Measurements from ENCODE around the gene NCOA7. TPM values are rescaled to one million over a fixed set of nuclear protein-coding genes. Genes with fewer than 3 reads are reported as not detected.

The NCOA7 gene
- total and polyA plus RNA-seq, 10 of the 15 experiments (the other 5 are each of a cell fraction or from before 2014, with no cell fraction given), result 18.9 to 50.3 (median 34.2) TPM

DNA sequence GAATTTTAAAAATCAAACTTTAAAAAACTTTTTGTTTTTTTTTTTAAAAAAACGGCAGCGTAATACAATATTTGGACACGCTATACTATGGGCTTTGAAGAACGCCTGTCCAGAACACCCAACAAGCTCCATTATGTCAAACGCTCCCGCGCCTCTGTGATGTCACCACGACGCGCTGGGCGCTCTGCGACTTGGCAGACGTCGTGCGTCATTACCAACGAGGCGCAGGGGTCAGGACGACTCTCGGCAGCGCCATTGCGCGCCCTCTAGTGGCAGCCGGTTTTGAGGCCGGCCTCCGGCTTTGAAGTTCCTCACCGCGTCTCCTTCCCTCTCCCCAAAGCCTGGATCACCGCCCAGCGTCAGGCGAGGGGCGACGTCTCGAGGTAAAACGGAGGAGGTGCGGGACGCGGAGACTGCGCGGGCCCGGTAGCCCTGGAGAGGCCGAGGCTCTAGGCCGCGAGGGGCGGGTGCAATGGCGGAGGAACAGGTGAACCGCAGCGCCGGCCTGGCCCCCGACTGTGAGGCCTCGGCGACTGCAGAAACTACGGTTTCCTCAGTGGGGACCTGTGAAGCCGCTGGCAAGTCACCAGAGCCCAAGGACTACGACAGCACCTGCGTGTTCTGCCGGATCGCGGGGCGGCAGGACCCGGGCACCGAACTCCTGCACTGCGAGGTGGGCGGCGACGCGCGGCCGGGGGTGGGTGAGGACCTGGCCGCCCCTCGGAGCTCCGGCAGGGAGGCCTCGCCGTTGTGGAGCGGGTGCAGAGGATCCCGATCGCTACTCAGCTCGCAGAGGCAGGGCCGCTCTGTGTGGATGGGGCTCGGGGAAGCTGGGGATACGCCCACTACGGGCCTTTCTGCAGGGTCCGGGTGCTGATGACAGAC, 166.0 kb downstream of the NCOA7 start, which contains the start of gene HINT3 (continued):
- TF ChIP-seq, protein P1, sequence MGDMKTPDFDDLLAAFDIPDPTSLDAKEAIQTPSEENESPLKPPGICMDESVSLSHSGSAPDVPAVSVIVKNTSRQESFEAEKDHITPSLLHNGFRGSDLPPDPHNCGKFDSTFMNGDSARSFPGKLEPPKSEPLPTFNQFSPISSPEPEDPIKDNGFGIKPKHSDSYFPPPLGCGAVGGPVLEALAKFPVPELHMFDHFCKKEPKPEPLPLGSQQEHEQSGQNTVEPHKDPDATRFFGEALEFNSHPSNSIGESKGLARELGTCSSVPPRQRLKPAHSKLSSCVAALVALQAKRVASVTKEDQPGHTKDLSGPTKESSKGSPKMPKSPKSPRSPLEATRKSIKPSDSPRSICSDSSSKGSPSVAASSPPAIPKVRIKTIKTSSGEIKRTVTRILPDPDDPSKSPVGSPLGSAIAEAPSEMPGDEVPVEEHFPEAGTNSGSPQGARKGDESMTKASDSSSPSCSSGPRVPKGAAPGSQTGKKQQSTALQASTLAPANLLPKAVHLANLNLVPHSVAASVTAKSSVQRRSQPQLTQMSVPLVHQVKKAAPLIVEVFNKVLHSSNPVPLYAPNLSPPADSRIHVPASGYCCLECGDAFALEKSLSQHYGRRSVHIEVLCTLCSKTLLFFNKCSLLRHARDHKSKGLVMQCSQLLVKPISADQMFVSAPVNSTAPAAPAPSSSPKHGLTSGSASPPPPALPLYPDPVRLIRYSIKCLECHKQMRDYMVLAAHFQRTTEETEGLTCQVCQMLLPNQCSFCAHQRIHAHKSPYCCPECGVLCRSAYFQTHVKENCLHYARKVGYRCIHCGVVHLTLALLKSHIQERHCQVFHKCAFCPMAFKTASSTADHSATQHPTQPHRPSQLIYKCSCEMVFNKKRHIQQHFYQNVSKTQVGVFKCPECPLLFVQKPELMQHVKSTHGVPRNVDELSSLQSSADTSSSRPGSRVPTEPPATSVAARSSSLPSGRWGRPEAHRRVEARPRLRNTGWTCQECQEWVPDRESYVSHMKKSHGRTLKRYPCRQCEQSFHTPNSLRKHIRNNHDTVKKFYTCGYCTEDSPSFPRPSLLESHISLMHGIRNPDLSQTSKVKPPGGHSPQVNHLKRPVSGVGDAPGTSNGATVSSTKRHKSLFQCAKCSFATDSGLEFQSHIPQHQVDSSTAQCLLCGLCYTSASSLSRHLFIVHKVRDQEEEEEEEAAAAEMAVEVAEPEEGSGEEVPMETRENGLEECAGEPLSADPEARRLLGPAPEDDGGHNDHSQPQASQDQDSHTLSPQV (IDR thresholded peaks at IDR 0.05), result peak; percentile 78; the same call in 1 of the 2 replicates
- TF ChIP-seq FOS (IDR thresholded peaks at IDR 0.05; ENCODE audit: borderline replicate concordance, extremely low read depth, insufficient read length) (no peak), SUPT20H (IDR thresholded peaks at IDR 0.05; ENCODE audit: borderline replicate concordance, control insufficient read depth, low read depth, low read length) (no peak), RAD51 (IDR thresholded peaks at IDR 0.05) (no peak), ZNF622 (IDR thresholded peaks at IDR 0.05) (no peak), HCFC1 (IDR thresholded peaks at IDR 0.05; ENCODE audit: low read length) (peak; percentile 46; the same call in 1 of the 2 replicates), EGR1 (IDR thresholded peaks at IDR 0.05; ENCODE audit: borderline replicate concordance in 1 of 2, low read depth in 2 of 2, low read length in 2 of 2) (peak; percentile 25 to 95; a peak in 1 of 3 replicates), HDAC2 (IDR thresholded peaks at IDR 0.05) (no peak), YY1 (IDR thresholded peaks at IDR 0.05; ENCODE audit: low read depth, low read length) (peak; percentile 84), FOXM1 (IDR thresholded peaks at IDR 0.05; ENCODE audit: low read depth, low read length) (peak; percentile 63; the same call in 1 of the 2 replicates), EZH2 (IDR thresholded peaks at IDR 0.05; ENCODE audit: borderline replicate concordance, control insufficient read depth, low read depth, low read length) (no peak), CREB1 (IDR thresholded peaks at IDR 0.05; ENCODE audit: low read depth) (peak; percentile 99), MYB (IDR thresholded peaks at IDR 0.05; ENCODE audit: borderline replicate concordance, low read depth, low read length) (no peak), CHD1 (IDR thresholded peaks at IDR 0.05; ENCODE audit: low read depth, low read length) (no peak; the same call in 1 of the 2 replicates), STAT3 (IDR thresholded peaks at IDR 0.05; ENCODE audit: low read depth, low read length) (no peak), POU2F2 (IDR thresholded peaks at IDR 0.05; ENCODE audit: borderline replicate concordance, low read depth, low read length) (peak; percentile 32; the same call in 1 of the 3 replicates)
- TF ChIP-seq, protein P2, sequence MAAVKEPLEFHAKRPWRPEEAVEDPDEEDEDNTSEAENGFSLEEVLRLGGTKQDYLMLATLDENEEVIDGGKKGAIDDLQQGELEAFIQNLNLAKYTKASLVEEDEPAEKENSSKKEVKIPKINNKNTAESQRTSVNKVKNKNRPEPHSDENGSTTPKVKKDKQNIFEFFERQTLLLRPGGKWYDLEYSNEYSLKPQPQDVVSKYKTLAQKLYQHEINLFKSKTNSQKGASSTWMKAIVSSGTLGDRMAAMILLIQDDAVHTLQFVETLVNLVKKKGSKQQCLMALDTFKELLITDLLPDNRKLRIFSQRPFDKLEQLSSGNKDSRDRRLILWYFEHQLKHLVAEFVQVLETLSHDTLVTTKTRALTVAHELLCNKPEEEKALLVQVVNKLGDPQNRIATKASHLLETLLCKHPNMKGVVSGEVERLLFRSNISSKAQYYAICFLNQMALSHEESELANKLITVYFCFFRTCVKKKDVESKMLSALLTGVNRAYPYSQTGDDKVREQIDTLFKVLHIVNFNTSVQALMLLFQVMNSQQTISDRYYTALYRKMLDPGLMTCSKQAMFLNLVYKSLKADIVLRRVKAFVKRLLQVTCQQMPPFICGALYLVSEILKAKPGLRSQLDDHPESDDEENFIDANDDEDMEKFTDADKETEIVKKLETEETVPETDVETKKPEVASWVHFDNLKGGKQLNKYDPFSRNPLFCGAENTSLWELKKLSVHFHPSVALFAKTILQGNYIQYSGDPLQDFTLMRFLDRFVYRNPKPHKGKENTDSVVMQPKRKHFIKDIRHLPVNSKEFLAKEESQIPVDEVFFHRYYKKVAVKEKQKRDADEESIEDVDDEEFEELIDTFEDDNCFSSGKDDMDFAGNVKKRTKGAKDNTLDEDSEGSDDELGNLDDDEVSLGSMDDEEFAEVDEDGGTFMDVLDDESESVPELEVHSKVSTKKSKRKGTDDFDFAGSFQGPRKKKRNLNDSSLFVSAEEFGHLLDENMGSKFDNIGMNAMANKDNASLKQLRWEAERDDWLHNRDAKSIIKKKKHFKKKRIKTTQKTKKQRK (IDR thresholded peaks at IDR 0.05; ENCODE audit: low read depth, low read length), result no peak
- TF ChIP-seq, protein P3, sequence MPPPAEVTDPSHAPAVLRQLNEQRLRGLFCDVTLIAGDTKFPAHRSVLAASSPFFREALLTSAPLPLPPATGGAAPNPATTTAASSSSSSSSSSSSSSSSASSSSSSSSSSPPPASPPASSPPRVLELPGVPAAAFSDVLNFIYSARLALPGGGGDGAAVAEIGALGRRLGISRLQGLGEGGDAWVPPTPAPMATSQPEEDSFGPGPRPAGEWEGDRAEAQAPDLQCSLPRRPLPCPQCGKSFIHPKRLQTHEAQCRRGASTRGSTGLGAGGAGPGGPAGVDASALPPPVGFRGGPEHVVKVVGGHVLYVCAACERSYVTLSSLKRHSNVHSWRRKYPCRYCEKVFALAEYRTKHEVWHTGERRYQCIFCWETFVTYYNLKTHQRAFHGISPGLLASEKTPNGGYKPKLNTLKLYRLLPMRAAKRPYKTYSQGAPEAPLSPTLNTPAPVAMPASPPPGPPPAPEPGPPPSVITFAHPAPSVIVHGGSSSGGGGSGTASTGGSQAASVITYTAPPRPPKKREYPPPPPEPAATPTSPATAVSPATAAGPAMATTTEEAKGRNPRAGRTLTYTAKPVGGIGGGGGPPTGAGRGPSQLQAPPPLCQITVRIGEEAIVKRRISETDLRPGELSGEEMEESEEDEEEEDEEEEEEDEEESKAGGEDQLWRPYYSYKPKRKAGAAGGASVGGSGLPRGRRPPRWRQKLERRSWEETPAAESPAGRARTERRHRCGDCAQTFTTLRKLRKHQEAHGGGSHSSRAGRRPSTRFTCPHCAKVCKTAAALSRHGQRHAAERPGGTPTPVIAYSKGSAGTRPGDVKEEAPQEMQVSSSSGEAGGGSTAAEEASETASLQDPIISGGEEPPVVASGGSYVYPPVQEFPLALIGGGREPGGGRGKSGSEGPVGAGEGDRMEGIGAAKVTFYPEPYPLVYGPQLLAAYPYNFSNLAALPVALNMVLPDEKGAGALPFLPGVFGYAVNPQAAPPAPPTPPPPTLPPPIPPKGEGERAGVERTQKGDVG (CRISPR knock-in tag; IDR thresholded peaks at IDR 0.05), result no peak

Measured in GM12878 (cell line).